Caco-2 (cell line): ENCODE measurements around the gene RSPH1. TPM values are rescaled to one million over a fixed set of nuclear protein-coding genes. Genes with fewer than 3 reads are reported as not detected.

ENCODE experiments used
- BruUV-seq: library from RNA; stranded (reverse); fragments of 400-500 nt; replicated peaks from 2 replicates; lab custom pipeline; 2021; lab: Mats Ljungman, UMichigan
- CTCF ChIA-PET: fragments of 300-600 bp; sonication (Branson Sonifier 250); formaldehyde crosslinking; loops from one replicate; lab custom pipeline; 2022; ENCODE audit warnings: antibody characterized with exemption; lab: Charles Lee
- POLR2A ChIA-PET: fragments of 300-600 bp; sonication (Branson Sonifier 250); formaldehyde crosslinking; loops from one replicate; lab custom pipeline; 2022; ENCODE audit warnings: antibody characterized with exemption; lab: Charles Lee
- DNase-seq, 2 experiments: peaks; one replicate each; pipeline versions ENCODE4 v3.0.0 to v3.0.0-alpha.2; 2020 to 2022
- H3K27me3 ChIP-seq: replicated peaks from 2 replicates; pipeline ENCODE4 v1.6.0; 2011; ENCODE audit warnings: low read length; ENCODE audit not compliant: control insufficient read depth, insufficient read depth
- H3K36me3 ChIP-seq: 2 replicates; pipeline ENCODE4 v1.5.1; 2011; ENCODE audit warnings: low read length; ENCODE audit not compliant: control insufficient read depth, insufficient read depth
- H3K4me1 ChIP-seq: fragments of 250-450 bp; sonication (Bioruptor Pico); 2 replicates; pipeline ENCODE4 v1.5.1; 2020; ENCODE audit warnings: mild to moderate bottlenecking
- H3K4me3 ChIP-seq: 2 replicates; pipeline ENCODE4 v1.5.1; 2011; ENCODE audit warnings: low read depth, mild to moderate bottlenecking, control low read depth, low read length
- H3K9me3 ChIP-seq: fragments of 250-450 bp; sonication (Bioruptor Pico); 2 replicates; pipeline ENCODE4 v1.5.1; 2020; ENCODE audit warnings: mild to moderate bottlenecking, moderate library complexity
- H3K27ac Mint-ChIP-seq: one replicate; pipeline ENCODE4 v1.8.0; 2022; ENCODE audit warnings: mixed read lengths; ENCODE audit not compliant: unreplicated experiment
- H3K27me3 Mint-ChIP-seq: one replicate; pipeline ENCODE4 v1.8.0; 2022; ENCODE audit warnings: mixed read lengths; ENCODE audit not compliant: insufficient read depth, unreplicated experiment
- H3K36me3 Mint-ChIP-seq: one replicate; pipeline ENCODE4 v1.8.0; 2022; ENCODE audit warnings: mild to moderate bottlenecking, mixed read lengths; ENCODE audit not compliant: insufficient read depth, unreplicated experiment
- H3K4me1 Mint-ChIP-seq: one replicate; pipeline ENCODE4 v1.8.0; 2022; ENCODE audit warnings: low read depth, mixed read lengths; ENCODE audit not compliant: unreplicated experiment
- H3K4me3 Mint-ChIP-seq: one replicate; pipeline ENCODE4 v1.8.0; 2022; ENCODE audit warnings: mild to moderate bottlenecking, moderate library complexity, mixed read lengths; ENCODE audit not compliant: unreplicated experiment
- H3K9me3 Mint-ChIP-seq: one replicate; pipeline ENCODE4 v1.8.0; 2022; ENCODE audit warnings: mixed read lengths; ENCODE audit not compliant: unreplicated experiment
- CTCF ChIP-seq, 2 experiments: fragments of 200-600 bp in 1 of 2; IDR thresholded peaks; 1 replicate in 1 of 2; 2 replicates in 1 of 2; pipeline versions ENCODE4 v1.5.1 to v1.8.0; 2011 to 2022; ENCODE audit warnings: antibody characterized with exemption in 1 of 2, control low read depth in 1 of 2, inconsistent platforms in 1 of 2, low read depth in 1 of 2, low read length in 1 of 2, mild to moderate bottlenecking in 1 of 2, moderate library complexity in 1 of 2; ENCODE audit not compliant: insufficient read depth in 1 of 2, severe bottlenecking in 1 of 2, unreplicated experiment in 1 of 2
- intact Hi-C: fragments of 100-400 bp; cut with micrococcal nuclease; formaldehyde crosslinking; loops from one replicate; pipeline ENCODE4 v1.10.0; 2022; ENCODE audit not compliant: unreplicated experiment
- total RNA-seq: library from RNA; stranded (reverse); gene quantifications from 2 replicates; pipeline ENCODE4 v1.2.3, GENCODE V29; 2022

RSPH1 gene
- total RNA-seq, 1 experiment from 2014 or later = 0.23 TPM

- POLR2A ChIA-PET = no interaction called here
- no TSS peak for BruUV-seq
- no peaks in the 10 kb centered on the region for H3K9me3 ChIP-seq
- intact Hi-C loops = loop anchor here (5.0 kb wide), 1 partner anchor 40 kb away; no protein-coding TSS in a partner anchor
- H3K27me3 ChIP-seq = no peaks in the 10 kb centered on the region
- no peaks in the 10 kb centered on the region for H3K27me3 Mint-ChIP-seq
- no peak overlapping the region for H3K4me3 Mint-ChIP-seq
- CTCF ChIA-PET = interaction anchor here (0.6 kb wide), 1 partner anchor 57 kb away, joined by 3 read pairs; no protein-coding TSS in a partner anchor
- no peaks in the 10 kb centered on the region for H3K36me3 Mint-ChIP-seq
- no peak for DNase-seq
- peaks cover 33% of the 10 kb centered on the region for H3K4me1 Mint-ChIP-seq
- no peak for TF ChIP-seq CTCF (IDR thresholded peaks at IDR 0.05; ENCODE audit: insufficient read depth in 1 of 2, low read depth in 1 of 2, low read length in 1 of 2, severe bottlenecking in 1 of 2, unreplicated experiment in 1 of 2)
- H3K4me1 ChIP-seq = peaks cover 20% of the 10 kb centered on the region
- peak overlapping the region; percentile 86 for H3K27ac Mint-ChIP-seq
- no peaks in the 10 kb centered on the region for H3K9me3 Mint-ChIP-seq
- no peaks in the 10 kb centered on the region for H3K36me3 ChIP-seq
- no peak overlapping the region for H3K4me3 ChIP-seq
These were observed 11.4 kb upstream of the RSPH1 start for GRCh38 chr21:42507418-42507817.

GRCh38 chr21:42505090-42505726 lies 9.2 kb upstream of the RSPH1 start:
- H3K36me3 ChIP-seq = no peaks in the 10 kb centered on the region
- no peaks in the 10 kb centered on the region for H3K9me3 Mint-ChIP-seq

GRCh38 chr21:42503711-42504110 lies 7.7 kb upstream of the RSPH1 start:
- H3K27me3 Mint-ChIP-seq = no peaks in the 10 kb centered on the region
- H3K9me3 Mint-ChIP-seq = no peaks in the 10 kb centered on the region
- ChIA-PET POLR2A (no interaction called here), CTCF (no interaction called here)
- no peaks in the 10 kb centered on the region for H3K36me3 ChIP-seq
- peaks cover 12% of the 10 kb centered on the region for H3K4me1 Mint-ChIP-seq
- no peaks in the 10 kb centered on the region for H3K9me3 ChIP-seq
- intact Hi-C loops = no loop called here
- BruUV-seq = no TSS peak
- H3K4me3 ChIP-seq = no peak overlapping the region
- H3K4me1 ChIP-seq = peaks cover 11% of the 10 kb centered on the region
- no peak for DNase-seq
- no peak for TF ChIP-seq CTCF (IDR thresholded peaks at IDR 0.05; ENCODE audit: insufficient read depth in 1 of 2, low read depth in 1 of 2, low read length in 1 of 2, severe bottlenecking in 1 of 2, unreplicated experiment in 1 of 2)
- no peak overlapping the region for H3K4me3 Mint-ChIP-seq
- H3K27me3 ChIP-seq = no peaks in the 10 kb centered on the region
- no peaks in the 10 kb centered on the region for H3K36me3 Mint-ChIP-seq
- no peak overlapping the region for H3K27ac Mint-ChIP-seq

More at GRCh38 chr21:42505090-42505726, 9.2 kb upstream of the RSPH1 start:
- no peaks in the 10 kb centered on the region for H3K27me3 Mint-ChIP-seq
- no peak overlapping the region for H3K4me3 Mint-ChIP-seq
- no peak for DNase-seq
- peaks cover 27% of the 10 kb centered on the region for H3K4me1 Mint-ChIP-seq
- Histone ChIP-seq H3K4me3 (no peak overlapping the region), H3K9me3 (no peaks in the 10 kb centered on the region), H3K4me1 (peaks cover 20% of the 10 kb centered on the region), H3K27me3 (no peaks in the 10 kb centered on the region)
- TF ChIP-seq CTCF (IDR thresholded peaks at IDR 0.05; ENCODE audit: insufficient read depth in 1 of 2, low read depth in 1 of 2, low read length in 1 of 2, severe bottlenecking in 1 of 2, unreplicated experiment in 1 of 2) = no peak
- ChIA-PET POLR2A (no interaction called here), CTCF (no interaction called here)
- intact Hi-C loops = loop anchor here (5.0 kb wide), 1 partner anchor 38 kb away; no protein-coding TSS in a partner anchor
- BruUV-seq = no TSS peak
- no peak overlapping the region for H3K27ac Mint-ChIP-seq
- H3K36me3 Mint-ChIP-seq = no peaks in the 10 kb centered on the region
